Measurements from ENCODE around the gene FAM8A1.
"Not testable (repeated sequence)": the region's sequence is repeated elsewhere in the genome, so short reads cannot be mapped to it uniquely, and the experiment has no call there.

Gene FAM8A1

GRCh38 chr6:17599877-17600526 lies at the start of gene FAM8A1:
Gene FAM8A1 (plus strand): TSS chr6:17600302. CDS start chr6:17600410, 108 bp downstream.
- in situ Hi-C loops (cut with MboI; ENCODE audit: low sequenced_read_pairs) = no loop called here

GRCh38 chr6:17551383-17551958 lies 48.6 kb upstream of the FAM8A1 start:
- in situ Hi-C loops (cut with MboI; ENCODE audit: low sequenced_read_pairs) = no loop called here

- in situ Hi-C loops (cut with MboI; ENCODE audit: low sequenced_read_pairs) = no loop called here
These were observed 47.2 kb upstream of the FAM8A1 start for GRCh38 chr6:17552861-17553260.

GRCh38 chr6:17556014-17556413 lies 44.1 kb upstream of the FAM8A1 start:
- in situ Hi-C loops (cut with MboI; ENCODE audit: low sequenced_read_pairs) = no loop called here

GRCh38 chr6:17562636-17563035 lies 37.5 kb upstream of the FAM8A1 start:
- in situ Hi-C loops (cut with MboI; ENCODE audit: low sequenced_read_pairs) = no loop called here

- in situ Hi-C loops (cut with MboI; ENCODE audit: low sequenced_read_pairs) = no loop called here
These were observed 34.7 kb upstream of the FAM8A1 start for GRCh38 chr6:17565399-17565798.

GRCh38 chr6:17574866-17575560 lies 25.1 kb upstream of the FAM8A1 start:
- in situ Hi-C loops (cut with MboI; ENCODE audit: low sequenced_read_pairs) = no loop called here

- in situ Hi-C loops (cut with MboI; ENCODE audit: low sequenced_read_pairs) = no loop called here
These were observed 23.0 kb upstream of the FAM8A1 start for GRCh38 chr6:17577059-17577458.

- in situ Hi-C loops (cut with MboI; ENCODE audit: low sequenced_read_pairs) = no loop called here
These were observed 19.5 kb upstream of the FAM8A1 start for GRCh38 chr6:17580518-17581048.

GRCh38 chr6:17581282-17581681 lies 18.8 kb upstream of the FAM8A1 start:
- in situ Hi-C loops (cut with MboI; ENCODE audit: low sequenced_read_pairs) = not testable (repeated sequence)

- in situ Hi-C loops (cut with MboI; ENCODE audit: low sequenced_read_pairs) = no loop called here
These were observed 16.3 kb upstream of the FAM8A1 start for GRCh38 chr6:17583811-17584210.

GRCh38 chr6:17584241-17584803 lies 15.8 kb upstream of the FAM8A1 start:
- in situ Hi-C loops (cut with MboI; ENCODE audit: low sequenced_read_pairs) = no loop called here

- in situ Hi-C loops (cut with MboI; ENCODE audit: low sequenced_read_pairs) = no loop called here
These were observed 14.2 kb upstream of the FAM8A1 start for GRCh38 chr6:17585766-17586490.

GRCh38 chr6:17586623-17587022 lies 13.5 kb upstream of the FAM8A1 start:
- in situ Hi-C loops (cut with MboI; ENCODE audit: low sequenced_read_pairs) = not testable (repeated sequence)

- in situ Hi-C loops (cut with MboI; ENCODE audit: low sequenced_read_pairs) = no loop called here
These were observed 12.1 kb upstream of the FAM8A1 start for GRCh38 chr6:17588011-17588410.

- in situ Hi-C loops (cut with MboI; ENCODE audit: low sequenced_read_pairs) = no loop called here
These were observed 10.6 kb upstream of the FAM8A1 start for GRCh38 chr6:17589406-17590096.

- in situ Hi-C loops (cut with MboI; ENCODE audit: low sequenced_read_pairs) = no loop called here
These were observed 8.8 kb upstream of the FAM8A1 start for GRCh38 chr6:17591287-17591686.

GRCh38 chr6:17593246-17593645 lies 6.9 kb upstream of the FAM8A1 start:
- in situ Hi-C loops (cut with MboI; ENCODE audit: low sequenced_read_pairs) = no loop called here

GRCh38 chr6:17596085-17596484 lies 4.0 kb upstream of the FAM8A1 start:
- in situ Hi-C loops (cut with MboI; ENCODE audit: low sequenced_read_pairs) = no loop called here

Data from hTERT RPE-1 (cell line).